GM11168 (cell line): ENCODE measurements around the gene AGPAT4.
"Not testable (repeated sequence)": the region's sequence is repeated elsewhere in the genome, so short reads cannot be mapped to it uniquely, and the experiment has no call there.

Experiments
- in situ Hi-C: fragments of 300-500 bp; cut with MboI; formaldehyde crosslinking; loops from one replicate; pipeline ENCODE4 v1.12.0; 2022; ENCODE audit warnings: low sequenced_read_pairs; ENCODE audit not compliant: unreplicated experiment

The AGPAT4 gene

GRCh38 chr6:161230339-161230738 lies 43.5 kb downstream of the AGPAT4 start:
- in situ Hi-C loops: no loop called here

GRCh38 chr6:161228921-161229591 lies 44.8 kb downstream of the AGPAT4 start:
- in situ Hi-C loops: no loop called here

- in situ Hi-C loops: no loop called here
These were observed 45.8 kb downstream of the AGPAT4 start for GRCh38 chr6:161228096-161228495.

- in situ Hi-C loops: no loop called here
These were observed 46.6 kb downstream of the AGPAT4 start for GRCh38 chr6:161227004-161227960.

- in situ Hi-C loops: no loop called here
These were observed 47.6 kb downstream of the AGPAT4 start for GRCh38 chr6:161226009-161226964.

GRCh38 chr6:161225681-161226008 lies 48.2 kb downstream of the AGPAT4 start:
- in situ Hi-C loops: no loop called here

GRCh38 chr6:161224951-161225680 lies 48.7 kb downstream of the AGPAT4 start:
- in situ Hi-C loops: not testable (repeated sequence)

- in situ Hi-C loops: no loop called here
These were observed 50.2 kb downstream of the AGPAT4 start for GRCh38 chr6:161223646-161224045.

- in situ Hi-C loops: no loop called here
These were observed 51.1 kb downstream of the AGPAT4 start for GRCh38 chr6:161222706-161223234.

GRCh38 chr6:161220346-161220745 lies 53.5 kb downstream of the AGPAT4 start:
- in situ Hi-C loops: no loop called here

- in situ Hi-C loops: no loop called here
These were observed 54.2 kb downstream of the AGPAT4 start for GRCh38 chr6:161219680-161220079.

GRCh38 chr6:161218222-161218621 lies 55.6 kb downstream of the AGPAT4 start:
- in situ Hi-C loops: no loop called here

- in situ Hi-C loops: no loop called here
These were observed 56.2 kb downstream of the AGPAT4 start for GRCh38 chr6:161217628-161218027.

- in situ Hi-C loops: no loop called here
These were observed 57.1 kb downstream of the AGPAT4 start for GRCh38 chr6:161216616-161217205.

GRCh38 chr6:161215876-161216615 lies 57.8 kb downstream of the AGPAT4 start:
- in situ Hi-C loops: no loop called here

- in situ Hi-C loops: no loop called here
These were observed 58.7 kb downstream of the AGPAT4 start for GRCh38 chr6:161215193-161215592.

- in situ Hi-C loops: no loop called here
These were observed 59.1 kb downstream of the AGPAT4 start for GRCh38 chr6:161214722-161215121.

GRCh38 chr6:161212902-161213301 lies 61.0 kb downstream of the AGPAT4 start:
- in situ Hi-C loops: no loop called here
